KOPT-K1 (cell line): ENCODE measurements around the gene NXN.
"Not testable (repeated sequence)": the region's sequence is repeated elsewhere in the genome, so short reads cannot be mapped to it uniquely, and the experiment has no call there.

ENCODE experiments used
- H3K27ac ChIP-seq: fragments of 200-600 bp; sonication (generic); 2 replicates; pipeline ENCODE4 v1.5.1; 2016; ENCODE audit warnings: antibody characterized with exemption, mild to moderate bottlenecking, low read depth, low read length; ENCODE audit not compliant: poor library complexity, severe bottlenecking
- H3K36me3 ChIP-seq: fragments of 200-600 bp; sonication (generic); 2 replicates; pipeline ENCODE4 v1.5.1; 2017; ENCODE audit warnings: antibody characterized with exemption, mild to moderate bottlenecking, low read length, moderate library complexity; ENCODE audit not compliant: insufficient read depth
- H3K9me3 ChIP-seq: fragments of 200-600 bp; sonication (generic); 2 replicates; pipeline ENCODE4 v1.5.1; 2017; ENCODE audit warnings: antibody characterized with exemption, low read length, mild to moderate bottlenecking; ENCODE audit not compliant: insufficient read depth, poor library complexity, severe bottlenecking

The NXN gene

DNA sequence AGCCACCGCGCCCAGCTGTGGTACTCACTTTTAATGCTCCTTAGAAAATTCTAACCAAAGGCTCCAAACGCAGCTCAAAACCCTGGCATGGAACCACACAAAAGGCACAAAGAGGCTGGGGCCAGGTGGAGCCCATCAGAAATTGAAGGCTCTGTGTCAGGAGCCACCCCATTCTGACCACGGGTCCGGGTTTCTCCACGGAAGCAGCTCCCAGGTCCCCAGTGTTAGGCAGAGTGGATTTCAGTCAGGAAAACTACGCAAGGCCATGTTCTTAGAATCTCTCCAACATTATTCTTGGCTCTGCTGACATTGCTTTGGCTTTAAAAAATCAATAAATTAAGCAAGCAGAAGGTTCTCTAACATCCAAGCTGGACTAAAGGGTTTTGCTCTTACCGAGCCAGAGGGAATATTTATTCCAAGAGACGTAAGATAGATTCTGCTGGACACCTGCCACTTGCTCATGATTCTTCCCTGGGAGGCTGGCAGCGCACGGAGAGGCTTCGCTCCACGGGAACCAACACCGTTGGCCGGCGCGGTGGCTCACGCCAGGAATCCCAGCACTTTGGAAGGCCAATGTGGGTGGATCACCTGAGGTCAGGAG is 93.5 kb downstream of the NXN start:
- H3K36me3 ChIP-seq, result no peaks in the 10 kb centered on the region
- H3K9me3 ChIP-seq, result no peaks in the 10 kb centered on the region
- no peak overlapping the region for H3K27ac ChIP-seq

DNA sequence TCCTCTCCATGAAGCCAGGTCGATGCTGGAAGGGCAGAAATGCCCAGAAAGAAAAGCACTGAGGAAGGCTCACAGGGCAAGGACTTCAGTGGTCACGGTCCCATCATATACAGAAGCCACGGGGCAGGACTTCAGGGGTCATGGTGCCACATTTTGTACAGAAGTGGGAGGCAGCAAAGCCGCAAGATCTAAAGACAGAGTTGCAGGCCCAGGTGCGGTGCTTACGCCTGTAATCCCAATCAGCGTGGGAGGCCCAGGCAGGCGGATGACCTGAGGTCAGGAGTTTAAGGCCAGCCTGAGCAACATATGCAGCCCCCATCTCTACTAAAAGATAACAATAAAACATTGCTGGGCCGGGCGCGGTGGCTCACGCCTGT is 96.0 kb downstream of the NXN start:
- Histone ChIP-seq H3K36me3 (no peaks in the 10 kb centered on the region), H3K9me3 (no peaks in the 10 kb centered on the region), H3K27ac (no peak overlapping the region)

DNA sequence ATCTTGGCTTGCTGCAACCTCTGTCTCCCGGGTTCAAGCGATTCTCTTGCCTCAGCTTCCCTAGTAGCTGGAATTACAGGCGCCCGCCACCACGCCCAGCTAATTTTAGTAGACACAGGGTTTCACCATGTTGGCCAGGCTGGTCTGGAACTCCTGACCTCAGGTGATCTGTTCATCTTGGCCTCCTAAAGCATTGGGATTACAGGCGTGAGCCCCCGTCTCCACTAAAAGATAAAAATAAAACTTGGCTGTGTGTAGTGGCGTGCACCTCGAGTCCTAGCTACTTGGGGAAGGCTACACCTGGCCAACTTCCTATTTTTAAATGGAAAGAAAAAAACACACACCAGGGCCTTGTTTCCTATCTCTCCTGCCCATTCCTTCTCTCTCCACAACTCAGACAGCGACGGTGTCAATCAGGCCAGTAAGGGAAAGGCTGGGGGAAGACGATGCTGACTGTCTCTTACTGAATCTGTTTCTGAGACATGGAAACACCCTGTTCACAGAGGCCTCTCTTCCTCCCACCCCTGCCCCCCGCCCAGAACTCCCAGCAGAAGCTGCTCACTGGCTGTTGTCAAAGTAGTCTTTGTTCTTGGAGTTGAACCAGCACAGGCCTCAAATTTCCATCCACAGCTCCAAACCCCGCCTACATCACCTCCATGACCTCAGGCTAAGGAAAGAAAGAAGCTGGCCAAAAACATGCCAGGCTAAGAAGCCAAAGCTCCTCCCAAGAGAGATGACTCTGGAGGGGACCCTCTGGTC is 96.6 kb downstream of the NXN start:
- no peaks in the 10 kb centered on the region for H3K9me3 ChIP-seq
- H3K36me3 ChIP-seq, result no peaks in the 10 kb centered on the region
- H3K27ac ChIP-seq, result no peak overlapping the region

DNA sequence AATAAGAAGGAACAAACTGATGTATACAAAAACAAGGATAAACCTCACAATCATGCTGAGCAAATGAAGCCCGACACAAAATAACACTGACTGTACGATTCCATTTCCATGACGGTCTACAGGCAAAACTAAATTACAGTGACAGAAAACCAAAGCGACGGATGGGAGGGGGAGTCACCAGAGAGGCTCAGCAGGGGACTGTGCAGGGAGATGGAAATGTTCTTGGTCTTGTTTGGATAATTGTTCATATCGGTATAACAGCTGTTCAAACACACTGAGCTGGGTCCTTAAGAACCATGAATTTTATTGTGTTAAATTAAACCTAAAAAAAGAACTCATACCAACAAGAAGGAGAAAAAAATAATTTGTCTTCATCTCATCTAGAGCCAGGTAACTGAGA is 97.8 kb downstream of the NXN start:
- Histone ChIP-seq H3K27ac (no peak overlapping the region), H3K36me3 (no peaks in the 10 kb centered on the region), H3K9me3 (no peaks in the 10 kb centered on the region)

DNA sequence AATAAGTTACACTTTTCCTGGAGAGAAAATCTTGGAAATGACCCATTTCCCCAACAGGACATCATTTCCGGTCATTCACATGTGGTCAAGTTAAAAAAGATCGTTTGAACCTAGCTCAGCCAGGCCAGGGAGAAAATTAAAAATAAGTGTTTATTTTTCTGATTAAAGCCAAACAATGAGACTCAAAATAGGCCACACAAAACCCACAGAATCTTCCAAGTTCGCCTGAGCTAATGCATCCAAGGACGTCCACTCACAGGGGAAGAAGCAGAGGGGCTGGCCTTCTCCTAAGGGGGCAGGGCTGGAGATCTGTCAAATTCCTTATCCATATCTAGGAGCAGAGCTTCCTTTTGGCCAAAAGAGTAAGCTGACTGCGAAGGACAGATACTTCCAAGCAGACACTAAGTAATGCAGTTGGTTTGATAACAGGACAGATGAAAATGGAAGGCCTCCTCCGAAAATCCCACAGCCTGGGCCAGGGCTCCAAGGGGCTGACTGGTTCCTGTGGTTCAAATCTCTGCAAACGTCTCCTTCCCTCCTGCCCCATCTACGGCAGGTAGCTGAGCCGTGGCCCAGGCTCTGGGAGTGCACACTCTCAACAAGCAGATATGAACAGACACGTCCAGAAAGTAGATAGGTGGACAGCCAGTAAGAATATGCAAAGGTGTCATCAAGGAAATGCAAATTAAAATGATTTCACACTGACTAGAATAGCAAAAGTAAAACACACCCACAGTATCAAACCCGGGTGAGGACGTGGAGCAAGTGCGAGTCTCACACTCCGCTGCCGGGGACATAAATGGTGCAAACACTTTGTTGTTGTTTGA is 98.9 kb downstream of the NXN start:
- no peaks in the 10 kb centered on the region for H3K36me3 ChIP-seq
- no peak overlapping the region for H3K27ac ChIP-seq
- no peaks in the 10 kb centered on the region for H3K9me3 ChIP-seq

DNA sequence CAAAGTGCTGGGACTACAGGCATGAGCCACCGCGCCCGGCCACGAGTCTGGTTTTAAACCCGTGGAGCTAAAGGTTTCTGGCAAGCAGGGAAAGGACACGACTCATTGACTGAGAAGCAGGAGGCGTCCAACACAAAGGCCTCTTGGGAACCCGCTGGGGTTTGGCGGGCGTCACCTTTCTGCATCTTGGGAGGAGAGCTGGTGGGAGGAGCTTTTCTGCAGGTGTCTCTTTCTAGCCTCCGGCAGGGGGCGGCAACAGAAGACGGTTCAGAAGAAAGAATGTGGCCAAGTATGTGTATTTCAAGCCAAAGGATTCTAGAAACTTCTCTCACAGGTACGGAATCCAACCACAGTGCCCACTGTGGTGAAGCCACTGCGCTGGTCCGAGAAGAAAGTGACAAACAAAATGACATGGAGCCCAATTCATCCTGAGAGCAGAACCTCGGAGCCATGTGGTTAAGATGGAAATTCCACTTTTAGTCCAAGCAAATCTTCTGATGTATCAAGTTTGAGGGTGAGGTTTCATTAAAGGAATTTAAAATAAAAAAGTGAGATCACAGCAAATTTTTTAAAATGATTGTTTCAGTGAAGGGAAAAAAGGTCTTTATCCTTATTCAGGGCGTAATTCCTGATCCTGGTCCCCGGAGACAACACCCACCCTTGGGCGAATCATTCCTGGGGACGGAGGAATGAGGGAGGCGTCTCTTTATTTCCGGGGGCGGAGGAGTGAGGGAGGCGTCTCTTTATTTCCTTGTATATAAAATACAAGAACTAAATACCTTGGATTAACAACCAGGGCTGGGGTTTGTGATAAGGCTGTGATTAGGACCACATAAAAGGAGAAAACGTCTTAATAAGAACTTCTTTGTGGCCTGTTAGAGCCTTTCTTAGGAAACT is 99.8 kb downstream of the NXN start:
- Histone ChIP-seq H3K9me3 (no peaks in the 10 kb centered on the region), H3K27ac (no peak overlapping the region), H3K36me3 (no peaks in the 10 kb centered on the region)

DNA sequence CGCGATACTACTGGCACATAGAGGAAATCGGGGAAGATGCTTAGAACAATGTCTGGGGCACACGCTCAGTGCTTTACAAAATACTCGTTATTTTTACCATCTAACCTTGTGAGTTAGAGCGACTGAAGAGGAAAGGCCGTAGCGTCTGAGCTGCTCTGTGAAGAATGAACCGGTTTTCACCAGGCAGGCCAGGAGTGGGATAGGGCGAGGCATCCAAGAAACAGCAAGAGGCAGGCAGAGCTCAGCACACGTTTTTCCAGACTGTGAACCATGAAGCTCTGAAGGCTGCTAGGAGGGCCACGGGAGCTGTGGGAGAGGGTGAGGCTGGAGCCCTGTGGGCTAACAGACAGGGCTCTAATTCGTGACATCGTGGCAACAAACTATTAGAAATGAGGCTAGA is 101.9 kb downstream of the NXN start:
- peaks cover 6% of the 10 kb centered on the region for H3K9me3 ChIP-seq
- no peak overlapping the region for H3K27ac ChIP-seq
- H3K36me3 ChIP-seq, result no peaks in the 10 kb centered on the region

DNA sequence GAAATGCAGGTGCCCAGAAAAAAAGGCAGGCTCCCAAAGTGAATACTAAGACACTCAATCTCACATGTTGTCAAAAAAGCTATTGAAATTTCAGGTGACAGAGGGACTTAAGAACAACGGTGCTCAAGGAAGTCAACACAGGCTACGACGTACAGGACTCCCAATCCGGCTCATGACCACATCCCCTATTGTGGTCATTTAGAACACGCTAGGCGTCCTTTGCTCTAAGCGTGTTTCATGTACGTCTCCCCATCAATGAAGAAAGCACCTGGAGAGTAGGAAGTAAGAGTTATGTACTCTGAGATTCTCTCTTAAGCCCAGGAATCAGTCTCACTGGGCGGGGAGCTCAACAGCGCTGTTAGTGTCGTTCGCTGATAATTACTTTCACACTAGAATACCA is 103.3 kb downstream of the NXN start:
- H3K36me3 ChIP-seq, result no peaks in the 10 kb centered on the region
- peaks cover 13% of the 10 kb centered on the region for H3K9me3 ChIP-seq
- H3K27ac ChIP-seq, result no peak overlapping the region

DNA sequence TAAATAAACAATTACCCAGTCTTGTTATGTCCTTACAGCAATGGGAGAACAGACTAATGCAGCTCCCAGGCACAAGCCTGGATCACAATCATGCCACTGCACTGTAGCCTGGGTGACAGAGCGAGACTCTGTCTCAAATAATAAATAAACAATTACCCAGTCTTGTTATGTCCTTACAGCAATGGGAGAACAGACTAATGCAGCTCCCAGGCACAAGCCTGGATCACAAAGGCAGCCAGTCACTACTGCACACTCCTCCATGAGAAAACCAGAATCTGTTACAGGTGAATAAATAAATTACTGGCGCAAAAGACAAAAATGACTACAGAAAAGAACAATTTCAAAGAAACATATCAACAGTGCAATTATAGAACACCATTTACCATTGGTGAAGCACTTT is 105.0 kb downstream of the NXN start:
- H3K9me3 ChIP-seq, result peaks cover 13% of the 10 kb centered on the region
- H3K27ac ChIP-seq, H3K36me3 ChIP-seq: not testable (repeated sequence)

DNA sequence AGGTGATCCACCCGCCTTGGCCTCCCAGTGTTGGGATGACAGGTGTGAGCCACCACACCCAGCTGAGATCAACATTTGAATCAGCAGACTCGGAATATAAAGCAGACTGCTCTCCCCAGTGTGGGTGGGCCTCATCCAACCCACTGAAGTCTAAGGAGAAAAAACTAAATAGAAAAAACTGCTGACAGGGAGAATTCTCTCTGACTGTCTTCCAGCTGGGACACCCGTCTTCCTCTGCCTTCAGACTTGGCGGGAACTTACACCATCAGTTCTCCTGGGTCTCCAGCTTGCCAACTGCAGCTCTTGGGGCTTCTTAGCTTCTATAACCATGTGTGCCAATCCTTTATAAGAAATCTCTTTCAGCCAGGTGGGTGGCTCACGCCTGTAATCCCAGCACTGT is 106.7 kb downstream of the NXN start:
- no peaks in the 10 kb centered on the region for H3K36me3 ChIP-seq
- H3K27ac ChIP-seq, result no peak overlapping the region
- peaks cover 13% of the 10 kb centered on the region for H3K9me3 ChIP-seq

DNA sequence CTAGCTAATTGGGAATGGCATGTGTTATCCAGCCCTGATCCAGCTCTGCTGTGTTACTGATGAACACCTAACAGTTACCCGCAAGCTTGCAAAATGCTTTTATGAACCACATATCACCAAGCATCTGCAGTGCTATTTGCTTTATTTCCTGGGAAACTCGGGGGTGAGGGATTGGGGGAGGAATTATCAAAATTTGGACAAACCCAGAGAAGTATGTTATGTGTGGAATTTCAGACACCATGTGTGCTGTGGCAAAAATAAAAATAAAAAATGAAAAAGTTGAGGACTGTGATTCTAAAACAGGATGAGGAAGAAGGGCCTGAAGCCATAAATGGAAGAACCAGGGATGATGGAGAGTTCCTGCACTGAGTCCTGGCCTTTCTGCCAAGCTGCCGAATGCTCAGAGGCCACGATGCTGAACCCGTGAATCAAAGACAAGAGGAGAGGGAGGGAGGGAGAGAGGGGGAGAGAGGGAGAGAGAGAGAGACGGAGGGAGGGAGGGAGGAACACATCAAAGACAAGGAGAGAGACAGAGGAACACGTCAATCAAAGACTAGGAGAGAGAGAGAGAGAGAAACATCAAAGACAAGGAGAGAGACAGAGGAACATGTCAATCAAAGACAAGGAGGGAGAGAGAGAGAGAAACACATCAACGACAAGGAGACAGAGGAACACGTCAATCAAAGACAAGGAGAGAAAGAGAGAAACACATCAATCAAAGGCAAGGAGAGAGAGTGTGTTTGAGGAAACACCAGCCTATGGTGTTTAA is 107.6 kb downstream of the NXN start:
- no peak overlapping the region for H3K27ac ChIP-seq
- H3K9me3 ChIP-seq, result peaks cover 13% of the 10 kb centered on the region
- no peaks in the 10 kb centered on the region for H3K36me3 ChIP-seq

DNA sequence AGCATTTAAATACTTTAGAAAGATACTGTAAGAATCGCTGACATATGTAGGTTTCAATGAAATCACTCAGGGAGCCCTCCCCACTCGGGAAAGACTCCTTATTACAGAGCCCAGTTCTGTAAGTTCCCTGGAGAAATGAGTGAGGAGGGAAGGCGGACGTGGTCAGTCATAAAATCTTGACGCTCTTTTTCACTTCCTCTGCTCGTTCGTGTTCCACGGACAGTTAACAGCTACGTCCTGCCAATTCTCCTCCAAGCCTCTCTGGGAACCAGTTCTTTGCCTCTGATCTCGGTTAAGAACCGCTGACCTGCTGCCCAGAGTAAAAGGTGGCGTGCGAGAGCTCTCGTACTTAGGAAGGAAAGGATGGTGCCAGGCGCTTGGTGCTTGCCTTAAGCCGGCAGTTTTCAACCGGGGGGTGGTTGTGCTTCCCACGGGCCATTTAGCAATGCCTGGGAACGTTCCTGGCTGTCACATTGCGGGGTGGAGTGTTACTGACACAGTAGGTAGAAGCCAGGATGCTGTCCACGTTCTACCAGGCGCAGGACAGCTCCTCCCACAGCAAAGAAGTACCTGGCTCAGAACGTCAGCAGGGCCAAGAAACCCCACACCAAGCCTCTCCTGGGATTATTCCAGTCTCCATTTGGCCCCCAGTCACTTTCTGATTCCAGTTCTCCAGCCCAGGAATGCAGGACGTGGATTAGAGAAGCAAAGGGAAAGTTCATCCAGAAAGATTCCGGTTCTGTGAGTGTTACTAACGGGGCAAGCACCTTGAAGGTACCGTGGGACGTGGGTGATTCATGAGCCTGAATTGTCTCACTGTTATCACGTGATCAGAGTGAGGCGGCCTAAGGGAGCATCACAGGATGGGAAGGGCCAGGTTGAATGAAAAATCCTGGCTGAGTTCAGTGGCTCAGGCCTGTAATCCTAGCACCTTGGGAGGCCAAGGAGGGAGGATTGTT is 109.7 kb downstream of the NXN start:
- Histone ChIP-seq H3K27ac (no peak overlapping the region), H3K36me3 (no peaks in the 10 kb centered on the region), H3K9me3 (peaks cover 13% of the 10 kb centered on the region)

DNA sequence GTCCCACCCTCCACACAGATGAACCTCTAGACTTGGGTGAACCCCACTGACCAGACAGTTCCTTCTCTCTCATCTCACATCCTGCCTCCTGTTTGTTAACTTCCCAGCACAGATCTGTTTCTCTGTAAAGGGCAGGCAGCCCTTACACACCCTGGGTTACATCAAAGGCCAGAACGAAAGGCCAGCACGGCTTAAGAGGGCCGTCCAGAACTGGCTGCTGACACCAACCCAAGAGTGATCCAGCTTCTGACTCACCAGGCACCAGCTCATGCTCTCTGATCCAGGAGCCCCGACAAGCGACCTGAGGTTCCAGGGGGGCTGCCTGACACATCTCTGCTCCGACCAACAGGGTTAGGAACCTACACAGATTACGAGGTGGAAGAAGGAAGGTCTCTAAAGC is 110.5 kb downstream of the NXN start:
- Histone ChIP-seq H3K27ac (no peak overlapping the region), H3K36me3 (no peaks in the 10 kb centered on the region)

More for the DNA sequence above, 110.5 kb downstream of the NXN start:
- peaks cover 13% of the 10 kb centered on the region for H3K9me3 ChIP-seq
